ENCODE measurements around the gene TMEM184C. TPM values are rescaled to one million over a fixed set of nuclear protein-coding genes. Genes with fewer than 3 reads are reported as not detected.
A peak's percentile ranks its signal among the peaks of the same experiment; 100 is the strongest.

TMEM184C gene
- total and polyA plus RNA-seq, 8 donors, result 33.7 to 42.1 (median 38.9) TPM

DNA sequence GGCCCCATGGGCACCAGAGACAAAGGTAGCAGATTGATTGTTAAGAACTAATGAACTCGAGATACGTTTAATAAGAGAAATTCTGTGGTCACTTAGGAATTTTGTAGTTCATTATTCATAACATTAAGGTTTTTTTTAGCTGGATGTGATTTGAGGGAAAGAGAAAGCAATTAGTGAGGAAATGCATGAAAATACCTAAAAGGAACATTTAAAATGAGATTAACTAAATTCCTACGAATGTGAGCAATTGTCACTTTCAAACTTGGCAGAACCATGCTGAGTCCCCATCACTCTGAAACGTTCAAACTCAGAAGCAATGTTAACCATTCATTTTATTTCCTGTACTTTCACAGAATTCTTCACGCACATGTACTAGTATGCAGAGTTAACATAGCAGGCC is 60.9 kb downstream of the TMEM184C start:
- TF ChIP-seq CTCF (IDR thresholded peaks at IDR 0.05), result no peak
- no peaks in the 10 kb centered on the region for H3K27me3 ChIP-seq
- no peak for ATAC-seq
- no peaks in the 10 kb centered on the region for H3K9me3 ChIP-seq
- intact Hi-C loops (cut with DNase I), result no loop called here
- H3K4me1 ChIP-seq, result peaks cover 7 to 10% of the 10 kb centered on the region in 2 donors
- DNase-seq, result no peak
- H3K4me3 ChIP-seq, result no peak overlapping the region
- no peak overlapping the region for H3K27ac ChIP-seq
- H3K36me3 ChIP-seq, result peaks cover 0 to 21% of the 10 kb centered on the region in 2 donors

DNA sequence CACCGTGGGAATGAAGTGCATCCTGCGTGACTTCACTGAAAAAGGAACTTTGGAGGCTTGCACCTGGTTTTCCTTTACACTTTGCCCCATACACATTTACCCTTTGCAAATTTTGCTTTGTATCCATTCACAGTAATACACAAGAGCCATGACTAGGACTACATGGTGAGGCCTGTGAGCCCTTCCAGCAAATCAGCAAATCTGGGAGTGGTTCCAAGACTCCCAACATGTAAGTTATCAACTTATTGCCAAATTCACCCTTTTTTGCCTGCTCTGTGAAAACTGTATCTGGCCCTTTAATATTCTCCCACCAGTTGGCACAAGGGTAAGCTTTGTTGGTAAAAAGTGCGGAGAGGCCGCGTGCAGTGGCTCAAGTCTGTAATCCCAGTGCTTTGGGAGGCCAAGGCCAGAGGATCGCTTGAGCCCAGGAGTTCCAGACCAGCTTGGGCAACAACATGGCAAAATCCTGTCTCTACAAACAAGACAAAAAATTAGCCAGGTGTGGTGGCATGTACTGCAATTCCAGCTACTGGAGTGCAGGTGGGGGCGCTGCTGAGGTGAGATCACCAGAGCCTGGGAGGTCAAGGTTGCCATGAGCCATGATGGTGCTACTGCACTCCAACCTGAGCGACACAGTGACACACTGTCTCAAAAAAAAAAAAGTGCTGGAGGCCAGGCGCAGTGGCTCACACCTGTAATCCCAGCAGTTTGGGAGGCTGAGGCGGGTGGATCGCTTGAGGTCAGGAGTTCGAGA is 61.8 kb downstream of the TMEM184C start:
- ATAC-seq (no peak), DNase-seq (no peak)
- Histone ChIP-seq H3K9me3 (no peaks in the 10 kb centered on the region), H3K36me3 (peaks cover 0 to 21% of the 10 kb centered on the region in 2 donors), H3K27me3 (no peaks in the 10 kb centered on the region), H3K4me3 (no peak overlapping the region), H3K4me1 (peaks cover 7 to 11% of the 10 kb centered on the region in 2 donors), H3K27ac (no peak overlapping the region)
- intact Hi-C loops (cut with DNase I), result no loop called here
- no peak for TF ChIP-seq CTCF (IDR thresholded peaks at IDR 0.05)

GRCh38 chr4:147682755-147683154 is 65.6 kb downstream of the TMEM184C start:
- intact Hi-C loops (cut with DNase I), result no loop called here

DNA sequence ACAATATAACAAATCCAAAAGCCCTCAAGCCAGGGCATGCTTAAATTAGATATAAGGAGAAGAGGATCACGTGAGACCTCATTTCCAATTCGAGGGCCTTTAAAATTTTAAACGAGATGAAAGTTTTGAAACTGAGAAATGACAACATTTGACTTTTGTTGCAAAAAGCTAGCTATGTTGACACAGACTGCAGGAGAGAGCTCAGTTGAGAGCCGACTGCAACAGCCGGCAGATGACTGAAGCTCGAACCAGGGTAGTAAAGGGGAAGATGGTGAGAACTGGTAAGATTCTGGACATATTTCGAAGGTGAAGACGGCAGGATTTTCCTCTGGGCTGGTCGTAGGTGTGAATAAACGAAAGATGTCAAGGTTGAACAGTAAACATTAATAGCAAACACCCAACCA is 66.0 kb downstream of the TMEM184C start:
- no peak for TF ChIP-seq CTCF (IDR thresholded peaks at IDR 0.05)
- peak overlapping the region; percentile 86 to 89 for H3K27ac ChIP-seq

More at GRCh38 chr4:147682755-147683154, 65.6 kb downstream of the TMEM184C start:
- DNase-seq (no peak), ATAC-seq (no peak)
- Histone ChIP-seq H3K9me3 (no peaks in the 10 kb centered on the region), H3K4me3 (peak overlapping the region; percentile 41 to 65), H3K36me3 (peaks cover 0 to 20% of the 10 kb centered on the region in 2 donors), H3K27ac (peak overlapping the region in 1 of 2 donors; percentile 86), H3K4me1 (peaks cover 7 to 17% of the 10 kb centered on the region in 2 donors), H3K27me3 (no peaks in the 10 kb centered on the region)
- no peak for TF ChIP-seq CTCF (IDR thresholded peaks at IDR 0.05)

More for the DNA sequence above, 66.0 kb downstream of the TMEM184C start:
- Histone ChIP-seq H3K9me3 (no peaks in the 10 kb centered on the region), H3K27me3 (no peaks in the 10 kb centered on the region), H3K4me3 (peak overlapping the region; percentile 41 to 65), H3K36me3 (peaks cover 0 to 16% of the 10 kb centered on the region in 2 donors), H3K4me1 (peaks cover 7 to 17% of the 10 kb centered on the region in 2 donors)
- DNase-seq (peak in 3 of 4 donors; percentile 38 to 55 (median 38)), ATAC-seq (peak; percentile 72)
- intact Hi-C loops (cut with DNase I), result no loop called here
